ENCODE measurements around the gene FIGNL1.

GRCh38 chr7:50475340-50475739 lies 25.2 kb upstream of the FIGNL1 start:
- TF ChIP-seq CTCF (IDR thresholded peaks at IDR 0.05) (no peak), POLR2A (IDR thresholded peaks at IDR 0.05) (no peak), POLR2AphosphoS5 (IDR thresholded peaks at IDR 0.05) (no peak)
